HepG2 (cell line): ENCODE measurements around the gene KIF3C. TPM values are rescaled to one million over a fixed set of nuclear protein-coding genes. Genes with fewer than 3 reads are reported as not detected.

Experiments used
- MAFK ChIP-seq, 2 experiments: IDR thresholded peaks in 1 of 2; conservative IDR thresholded peaks in 1 of 2; 2 replicates each; pipeline ENCODE4 v1.6.1; 2011; ENCODE audit warnings: improper control_type of control experiment in 2 of 2, low read length in 2 of 2
- MXI1 ChIP-seq: IDR thresholded peaks from 3 replicates; pipeline ENCODE4 v1.6.1; 2012; ENCODE audit warnings: low read depth, low read length, inconsistent platforms, borderline replicate concordance
- NAIF1 ChIP-seq: sonication (generic); formaldehyde crosslinking; IDR thresholded peaks from 2 replicates; pipeline ENCODE4 v1.5.0; 2020; ENCODE audit warnings: mild to moderate bottlenecking, missing genetic modification reagents, borderline replicate concordance
- NR1H2 ChIP-seq: sonication (generic); formaldehyde crosslinking; IDR thresholded peaks from 2 replicates; pipeline ENCODE4 v1.8.1; 2022; ENCODE audit warnings: low read depth, missing genetic modification reagents, borderline replicate concordance
- RELA ChIP-seq: sonication (generic); formaldehyde crosslinking; IDR thresholded peaks from 2 replicates; pipeline ENCODE4 v1.4.0; 2020; ENCODE audit warnings: missing genetic modification reagents
- SATB2 ChIP-seq: sonication (generic); formaldehyde crosslinking; IDR thresholded peaks from 2 replicates; pipeline ENCODE4 v1.5.0; 2020; ENCODE audit warnings: missing genetic modification reagents
- ZNF20 ChIP-seq: sonication (generic); formaldehyde crosslinking; IDR thresholded peaks from 2 replicates; pipeline ENCODE4 v1.4.0; 2020; ENCODE audit warnings: mild to moderate bottlenecking, moderate library complexity, missing genetic modification reagents
- ZNF34 ChIP-seq: sonication (generic); formaldehyde crosslinking; IDR thresholded peaks from 2 replicates; pipeline ENCODE4 v1.4.0; 2020; ENCODE audit warnings: mild to moderate bottlenecking, missing genetic modification reagents, borderline replicate concordance
- ZNF589 ChIP-seq: sonication (generic); formaldehyde crosslinking; conservative IDR thresholded peaks from 2 replicates; pipeline ENCODE4 v1.8.0; 2022; ENCODE audit warnings: mild to moderate bottlenecking, moderate library complexity, missing genetic modification reagents
- ZNF598 ChIP-seq: sonication (generic); formaldehyde crosslinking; IDR thresholded peaks from 2 replicates; pipeline ENCODE4 v1.5.1; 2020; ENCODE audit warnings: mild to moderate bottlenecking, missing genetic modification reagents, borderline replicate concordance
- ZNF7 ChIP-seq: IDR thresholded peaks from 2 replicates; pipeline ENCODE4 v1.6.1; 2016; ENCODE audit warnings: missing biosample characterization, missing genetic modification reagents
- polyA plus RNA-seq, 8 experiments: library from polyadenylated mRNA; depleted of rRNA in 3 of 8; stranded (reverse) in 7 of 8; unstranded in 1 of 8; fragments of >200 nt; fragmentation: Illumina TruSeq in 4 of 8; extraction: Trizol in 4 of 8; gene quantifications; 2 replicates each; pipeline versions ENCODE4 v1.2.1 to v1.2.3, GENCODE V29; 2011 to 2016; ENCODE audit warnings: low read depth in 4 of 8, missing spikeins in 1 of 8, mixed read lengths in 1 of 8; ENCODE audit not compliant: insufficient read depth in 1 of 8
- total RNA-seq, 5 experiments: library from RNA; depleted of rRNA; stranded (reverse); fragments of >200 nt; fragmentation: Illumina TruSeq; extraction: Trizol; gene quantifications; 2 replicates each; pipeline ENCODE4 v1.2.3, GENCODE V29; 2016; ENCODE audit warnings: low read depth in 1 of 5
- TF ChIP-seq, protein P1 (sequence below): sonication (generic); formaldehyde crosslinking; IDR thresholded peaks from one replicate; pipeline ENCODE4 v1.5.1; 2020; ENCODE audit warnings: mild to moderate bottlenecking, missing genetic modification reagents; ENCODE audit errors: not compliant biosample characterization
- TF ChIP-seq, protein P2 (sequence below): sonication (generic); formaldehyde crosslinking; IDR thresholded peaks from 2 replicates; pipeline ENCODE4 v1.4.0; 2020; ENCODE audit warnings: missing genetic modification reagents
- TF ChIP-seq, protein P3 (sequence below): sonication (generic); formaldehyde crosslinking; conservative IDR thresholded peaks from 2 replicates; pipeline ENCODE4 v1.8.0; 2022; ENCODE audit warnings: mild to moderate bottlenecking, moderate library complexity, missing genetic modification reagents
- TF ChIP-seq, protein P4 (sequence below): sonication (generic); formaldehyde crosslinking; IDR thresholded peaks from 2 replicates; pipeline ENCODE4 v1.4.0; 2020; ENCODE audit warnings: missing genetic modification reagents

Gene KIF3C
- total and polyA plus RNA-seq, 2 of the 13 experiments (the other 11 are each of a cell fraction or from before 2014, with no cell fraction given) = 3.6 to 4.9 TPM

DNA sequence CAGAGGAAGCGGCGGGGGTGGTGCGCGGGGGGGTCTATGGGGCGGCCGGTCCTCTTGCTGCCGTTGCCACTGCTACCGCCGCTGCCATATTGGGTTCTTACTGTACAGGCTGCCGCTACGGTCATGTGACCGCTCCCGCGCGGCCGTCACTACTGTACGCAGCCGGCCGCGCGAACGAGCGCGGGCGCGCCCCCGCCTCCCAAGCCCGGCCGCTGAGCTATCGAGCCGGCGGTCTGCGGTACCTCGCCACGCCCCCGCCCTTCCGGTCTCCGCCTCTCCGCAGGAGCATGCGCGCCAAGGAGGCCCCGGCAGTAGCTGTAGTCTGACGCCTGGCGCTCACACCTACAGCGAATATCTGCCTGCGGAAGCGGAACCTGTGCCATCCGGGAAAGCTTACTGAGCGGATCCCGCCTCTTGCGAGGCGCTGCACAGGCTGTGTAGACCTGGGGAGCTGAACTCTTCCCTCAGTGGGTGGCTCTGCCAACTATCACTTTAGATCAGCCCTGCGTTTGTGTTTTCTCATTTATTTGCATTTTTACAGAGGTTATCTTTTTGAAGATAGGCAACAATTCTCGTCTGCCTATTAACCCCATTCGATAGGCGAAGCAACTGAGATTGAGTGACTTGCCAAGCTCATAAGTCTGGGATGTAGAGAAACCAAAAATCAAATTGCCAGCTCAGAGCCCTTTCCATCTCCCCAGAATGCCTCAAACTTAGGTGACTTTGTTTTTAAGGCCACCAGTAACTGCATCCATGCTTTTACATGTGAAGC lies 103.8 kb downstream of the KIF3C start, which contains the start of gene ASXL2 (continued):
- TF ChIP-seq, protein P1, sequence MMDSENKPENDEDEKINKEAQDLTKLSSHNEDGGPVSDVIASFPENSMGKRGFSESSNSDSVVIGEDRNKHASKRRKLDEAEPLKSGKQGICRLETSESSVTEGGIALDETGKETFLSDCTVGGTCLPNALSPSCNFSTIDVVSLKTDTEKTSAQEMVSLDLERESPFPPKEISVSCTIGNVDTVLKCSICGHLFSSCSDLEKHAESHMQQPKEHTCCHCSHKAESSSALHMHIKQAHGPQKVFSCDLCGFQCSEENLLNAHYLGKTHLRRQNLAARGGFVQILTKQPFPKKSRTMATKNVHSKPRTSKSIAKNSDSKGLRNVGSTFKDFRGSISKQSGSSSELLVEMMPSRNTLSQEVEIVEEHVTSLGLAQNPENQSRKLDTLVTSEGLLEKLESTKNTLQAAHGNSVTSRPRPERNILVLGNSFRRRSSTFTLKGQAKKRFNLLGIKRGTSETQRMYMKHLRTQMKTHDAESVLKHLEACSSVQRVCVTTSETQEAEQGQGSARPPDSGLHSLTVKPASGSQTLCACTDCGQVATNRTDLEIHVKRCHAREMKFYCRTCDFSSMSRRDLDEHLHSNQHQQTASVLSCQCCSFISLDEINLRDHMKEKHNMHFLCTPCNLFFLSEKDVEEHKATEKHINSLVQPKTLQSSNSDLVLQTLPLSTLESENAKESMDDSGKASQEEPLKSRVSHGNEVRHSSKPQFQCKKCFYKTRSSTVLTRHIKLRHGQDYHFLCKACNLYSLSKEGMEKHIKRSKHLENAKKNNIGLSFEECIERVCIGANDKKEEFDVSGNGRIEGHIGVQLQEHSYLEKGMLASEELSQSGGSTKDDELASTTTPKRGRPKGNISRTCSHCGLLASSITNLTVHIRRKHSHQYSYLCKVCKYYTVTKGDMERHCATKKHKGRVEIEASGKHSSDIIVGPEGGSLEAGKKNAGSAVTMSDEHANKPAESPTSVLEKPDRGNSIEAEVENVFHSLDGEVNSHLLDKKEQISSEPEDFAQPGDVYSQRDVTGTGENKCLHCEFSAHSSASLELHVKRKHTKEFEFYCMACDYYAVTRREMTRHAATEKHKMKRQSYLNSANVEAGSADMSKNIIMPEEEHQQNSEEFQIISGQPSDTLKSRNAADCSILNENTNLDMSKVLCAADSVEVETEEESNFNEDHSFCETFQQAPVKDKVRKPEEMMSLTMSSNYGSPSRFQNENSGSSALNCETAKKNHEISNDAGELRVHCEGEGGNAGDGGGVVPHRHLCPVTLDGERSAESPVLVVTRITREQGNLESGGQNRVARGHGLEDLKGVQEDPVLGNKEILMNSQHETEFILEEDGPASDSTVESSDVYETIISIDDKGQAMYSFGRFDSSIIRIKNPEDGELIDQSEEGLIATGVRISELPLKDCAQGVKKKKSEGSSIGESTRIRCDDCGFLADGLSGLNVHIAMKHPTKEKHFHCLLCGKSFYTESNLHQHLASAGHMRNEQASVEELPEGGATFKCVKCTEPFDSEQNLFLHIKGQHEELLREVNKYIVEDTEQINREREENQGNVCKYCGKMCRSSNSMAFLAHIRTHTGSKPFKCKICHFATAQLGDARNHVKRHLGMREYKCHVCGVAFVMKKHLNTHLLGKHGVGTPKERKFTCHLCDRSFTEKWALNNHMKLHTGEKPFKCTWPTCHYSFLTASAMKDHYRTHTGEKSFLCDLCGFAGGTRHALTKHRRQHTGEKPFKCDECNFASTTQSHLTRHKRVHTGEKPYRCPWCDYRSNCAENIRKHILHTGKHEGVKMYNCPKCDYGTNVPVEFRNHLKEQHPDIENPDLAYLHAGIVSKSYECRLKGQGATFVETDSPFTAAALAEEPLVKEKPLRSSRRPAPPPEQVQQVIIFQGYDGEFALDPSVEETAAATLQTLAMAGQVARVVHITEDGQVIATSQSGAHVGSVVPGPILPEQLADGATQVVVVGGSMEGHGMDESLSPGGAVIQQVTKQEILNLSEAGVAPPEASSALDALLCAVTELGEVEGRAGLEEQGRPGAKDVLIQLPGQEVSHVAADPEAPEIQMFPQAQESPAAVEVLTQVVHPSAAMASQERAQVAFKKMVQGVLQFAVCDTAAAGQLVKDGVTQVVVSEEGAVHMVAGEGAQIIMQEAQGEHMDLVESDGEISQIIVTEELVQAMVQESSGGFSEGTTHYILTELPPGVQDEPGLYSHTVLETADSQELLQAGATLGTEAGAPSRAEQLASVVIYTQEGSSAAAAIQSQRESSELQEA (CRISPR knock-in tag) = peak; percentile 33
- TF ChIP-seq, protein P2, sequence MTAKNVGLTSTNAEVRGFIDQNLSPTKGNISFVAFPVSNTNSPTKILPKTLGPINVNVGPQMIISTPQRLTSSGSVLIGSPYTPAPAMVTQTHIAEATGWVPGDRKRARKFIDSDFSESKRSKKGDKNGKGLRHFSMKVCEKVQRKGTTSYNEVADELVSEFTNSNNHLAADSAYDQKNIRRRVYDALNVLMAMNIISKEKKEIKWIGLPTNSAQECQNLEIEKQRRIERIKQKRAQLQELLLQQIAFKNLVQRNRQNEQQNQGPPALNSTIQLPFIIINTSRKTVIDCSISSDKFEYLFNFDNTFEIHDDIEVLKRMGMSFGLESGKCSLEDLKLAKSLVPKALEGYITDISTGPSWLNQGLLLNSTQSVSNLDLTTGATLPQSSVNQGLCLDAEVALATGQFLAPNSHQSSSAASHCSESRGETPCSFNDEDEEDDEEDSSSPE (CRISPR knock-in tag) = peak; percentile 88
- peak; percentile 92; the same call in 1 of the 2 replicates for TF ChIP-seq SATB2
- peak; percentile 74; the same call in 2 of the 3 replicates for TF ChIP-seq MXI1
- no peak; the same call in 1 of the 2 replicates for TF ChIP-seq ZNF589 (CRISPR knock-in tag)
- TF ChIP-seq NAIF1 (CRISPR knock-in tag) = peak; percentile 30; the same call in 1 of the 2 replicates
- TF ChIP-seq, protein P3, sequence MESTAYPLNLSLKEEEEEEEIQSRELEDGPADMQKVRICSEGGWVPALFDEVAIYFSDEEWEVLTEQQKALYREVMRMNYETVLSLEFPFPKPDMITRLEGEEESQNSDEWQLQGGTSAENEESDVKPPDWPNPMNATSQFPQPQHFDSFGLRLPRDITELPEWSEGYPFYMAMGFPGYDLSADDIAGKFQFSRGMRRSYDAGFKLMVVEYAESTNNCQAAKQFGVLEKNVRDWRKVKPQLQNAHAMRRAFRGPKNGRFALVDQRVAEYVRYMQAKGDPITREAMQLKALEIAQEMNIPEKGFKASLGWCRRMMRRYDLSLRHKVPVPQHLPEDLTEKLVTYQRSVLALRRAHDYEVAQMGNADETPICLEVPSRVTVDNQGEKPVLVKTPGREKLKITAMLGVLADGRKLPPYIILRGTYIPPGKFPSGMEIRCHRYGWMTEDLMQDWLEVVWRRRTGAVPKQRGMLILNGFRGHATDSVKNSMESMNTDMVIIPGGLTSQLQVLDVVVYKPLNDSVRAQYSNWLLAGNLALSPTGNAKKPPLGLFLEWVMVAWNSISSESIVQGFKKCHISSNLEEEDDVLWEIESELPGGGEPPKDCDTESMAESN (CRISPR knock-in tag) = no peak
- TF ChIP-seq ZNF34 (CRISPR knock-in tag) = no peak
- TF ChIP-seq ZNF598 = 0 out of 2 replicates have a peak, but pooled peaks have one; percentile 17
- TF ChIP-seq ZNF20 (CRISPR knock-in tag) = no peak
- TF ChIP-seq NR1H2 (CRISPR knock-in tag) = no peak
- TF ChIP-seq, protein P4, sequence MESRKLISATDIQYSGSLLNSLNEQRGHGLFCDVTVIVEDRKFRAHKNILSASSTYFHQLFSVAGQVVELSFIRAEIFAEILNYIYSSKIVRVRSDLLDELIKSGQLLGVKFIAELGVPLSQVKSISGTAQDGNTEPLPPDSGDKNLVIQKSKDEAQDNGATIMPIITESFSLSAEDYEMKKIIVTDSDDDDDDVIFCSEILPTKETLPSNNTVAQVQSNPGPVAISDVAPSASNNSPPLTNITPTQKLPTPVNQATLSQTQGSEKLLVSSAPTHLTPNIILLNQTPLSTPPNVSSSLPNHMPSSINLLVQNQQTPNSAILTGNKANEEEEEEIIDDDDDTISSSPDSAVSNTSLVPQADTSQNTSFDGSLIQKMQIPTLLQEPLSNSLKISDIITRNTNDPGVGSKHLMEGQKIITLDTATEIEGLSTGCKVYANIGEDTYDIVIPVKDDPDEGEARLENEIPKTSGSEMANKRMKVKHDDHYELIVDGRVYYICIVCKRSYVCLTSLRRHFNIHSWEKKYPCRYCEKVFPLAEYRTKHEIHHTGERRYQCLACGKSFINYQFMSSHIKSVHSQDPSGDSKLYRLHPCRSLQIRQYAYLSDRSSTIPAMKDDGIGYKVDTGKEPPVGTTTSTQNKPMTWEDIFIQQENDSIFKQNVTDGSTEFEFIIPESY (CRISPR knock-in tag) = no peak
- 0 out of 2 replicates have a peak, but pooled peaks have one; percentile 13 for TF ChIP-seq RELA (CRISPR knock-in tag)
- TF ChIP-seq MAFK (conservative IDR thresholded peaks at IDR 0.05 in 1 of 2, IDR thresholded peaks at IDR 0.05 in 1 of 2; ENCODE audit: low read length in 2 of 2) = 0 out of 4 replicates have a peak, but pooled peaks have one; percentile 19 to 24
- no peak for TF ChIP-seq ZNF7
